ENCODE results near the gene BAIAP3.

DNA sequence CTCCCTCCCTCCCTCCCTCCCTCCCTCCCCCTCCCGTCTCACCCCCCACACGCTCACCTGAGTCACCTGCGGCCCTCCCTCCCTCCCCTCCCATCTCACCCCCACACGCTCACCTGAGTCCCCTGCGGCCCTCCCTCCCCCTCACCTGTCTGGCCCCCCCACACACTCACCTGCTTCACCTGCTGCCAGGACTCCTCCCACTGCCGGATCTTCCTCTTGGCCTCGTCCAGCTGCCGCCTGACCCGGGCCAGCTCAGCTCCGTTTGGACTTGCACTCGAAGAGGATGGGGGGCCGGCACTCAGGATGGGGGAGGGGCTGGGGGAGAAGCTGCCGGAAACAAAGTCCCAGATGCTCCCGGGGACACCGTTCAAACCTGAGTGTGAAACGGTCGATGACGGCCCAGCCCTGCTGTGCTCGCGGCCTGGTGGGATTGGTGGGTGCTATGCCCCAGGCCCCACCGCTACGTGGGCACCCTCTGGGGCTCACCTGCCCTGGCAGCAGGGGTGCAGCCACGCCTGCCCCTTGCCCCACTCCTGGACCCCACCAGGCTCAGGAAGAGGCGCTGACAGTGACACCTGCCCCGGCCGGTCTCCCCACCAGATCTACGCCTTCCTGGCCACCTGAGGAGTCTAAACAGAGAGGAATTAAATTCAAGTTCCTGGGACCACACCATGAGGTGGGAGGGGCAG, 34.2 kb downstream of the BAIAP3 start:
- no peak for TF ChIP-seq FOXP2 (optimal IDR thresholded peaks at IDR 0.05; ENCODE audit: control extremely low read depth, extremely low read length, insufficient read depth)
- no peak for TF ChIP-seq POLR2AphosphoS5 (IDR thresholded peaks at IDR 0.05; ENCODE audit: borderline replicate concordance, low read depth, low read length)
- no peak for TF ChIP-seq EZH2 (IDR thresholded peaks at IDR 0.05)

All from SK-N-MC (cell line).